Measurements from ENCODE around the gene ADAM20.
"Not testable (repeated sequence)": the region's sequence is repeated elsewhere in the genome, so short reads cannot be mapped to it uniquely, and the experiment has no call there.

ADAM20 gene

GRCh38 chr14:70498191-70498590 is 36.6 kb downstream of the ADAM20 start:
- Mint-ChIP-seq H3K27ac (no peak overlapping the region), H3K9me3 (no peaks in the 10 kb centered on the region), H3K36me3 (no peaks in the 10 kb centered on the region), H3K4me3 (no peak overlapping the region), H3K4me1 (no peaks in the 10 kb centered on the region)
- no peak for ATAC-seq
- no peak for DNase-seq (ENCODE audit: low spot score in 2 of 2)

- Mint-ChIP-seq H3K4me3 (no peak overlapping the region), H3K4me1 (no peaks in the 10 kb centered on the region), H3K27ac (no peak overlapping the region), H3K36me3 (no peaks in the 10 kb centered on the region), H3K9me3 (peaks cover 15% of the 10 kb centered on the region)
- no peak for ATAC-seq
- DNase-seq (ENCODE audit: low spot score in 2 of 2), result no peak
Measured at GRCh38 chr14:70489579-70490200, 45.1 kb downstream of the ADAM20 start.

GRCh38 chr14:70477356-70478105 is 57.3 kb downstream of the ADAM20 start:
- not testable (repeated sequence) for H3K36me3 Mint-ChIP-seq; ATAC-seq; H3K4me3 Mint-ChIP-seq; H3K4me1 Mint-ChIP-seq; DNase-seq (ENCODE audit: low spot score in 2 of 2); H3K9me3 Mint-ChIP-seq; H3K27ac Mint-ChIP-seq

- H3K27ac Mint-ChIP-seq; H3K36me3 Mint-ChIP-seq; H3K4me1 Mint-ChIP-seq; DNase-seq (ENCODE audit: low spot score in 2 of 2); H3K9me3 Mint-ChIP-seq; ATAC-seq; H3K4me3 Mint-ChIP-seq: not testable (repeated sequence)
Measured at GRCh38 chr14:70475459-70475858, 59.3 kb downstream of the ADAM20 start.

DNA sequence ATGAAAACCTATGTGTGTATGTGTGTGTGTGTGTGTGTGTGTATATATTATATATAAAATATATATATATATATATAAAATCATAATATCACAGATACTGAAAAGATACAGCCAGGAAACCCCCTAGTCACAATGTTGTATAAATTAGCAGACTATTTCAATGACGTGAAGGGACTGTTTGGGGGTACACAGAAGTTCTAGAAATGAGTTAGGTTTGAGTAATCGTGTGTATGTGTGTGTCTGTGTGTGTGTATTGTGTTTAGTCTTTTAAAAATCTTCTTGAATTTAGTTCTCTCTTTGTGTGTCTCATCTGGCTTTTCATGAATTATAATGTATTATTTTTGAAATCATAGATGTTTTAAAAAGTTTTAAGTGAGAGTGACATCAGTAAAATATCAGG is 61.0 kb downstream of the ADAM20 start:
- ATAC-seq (no peak), DNase-seq (ENCODE audit: low spot score in 2 of 2) (no peak)
- Mint-ChIP-seq H3K9me3 (peaks cover 2% of the 10 kb centered on the region), H3K27ac (no peak overlapping the region), H3K36me3 (no peaks in the 10 kb centered on the region), H3K4me1 (no peaks in the 10 kb centered on the region), H3K4me3 (no peak overlapping the region)
